ENCODE data around the gene TRPV5. TPM values are rescaled to one million over a fixed set of nuclear protein-coding genes. Genes with fewer than 3 reads are reported as not detected.

Gene TRPV5
- total and polyA plus RNA-seq, 4 donors: not detected

GRCh38 chr7:142910481-142910880, 23.1 kb downstream of the TRPV5 start:
- ATAC-seq (ENCODE audit: low FRiP score) (no peak), DNase-seq (no peak)
- no peaks in the 10 kb centered on the region for H3K36me3 ChIP-seq (ENCODE audit: control insufficient read depth in 1 of 2, insufficient read depth in 2 of 2, low read length in 1 of 2)
- H3K27ac ChIP-seq (ENCODE audit: low read depth in 1 of 2, low read length in 2 of 2): no peak overlapping the region
- WGBS, 2 donors: 49 to 60% methylated on average over 2 of the region's 2 CpGs
- no peaks in the 10 kb centered on the region for H3K27me3 ChIP-seq (ENCODE audit: control insufficient read depth in 1 of 2, insufficient read depth in 2 of 2, low read length in 1 of 2)
- no peaks in the 10 kb centered on the region for H3K4me1 ChIP-seq (ENCODE audit: control insufficient read depth in 1 of 2, insufficient read depth in 2 of 2, low read length in 2 of 2)
- H3K4me3 ChIP-seq (ENCODE audit: low read length in 2 of 2): no peak overlapping the region
- peaks cover 3% of the 10 kb centered on the region for H3K9me3 ChIP-seq (ENCODE audit: control insufficient read depth, low read length)
- intact Hi-C loops (cut with DNase I): no loop called here

- Histone ChIP-seq H3K4me3 (ENCODE audit: low read length in 2 of 2) (no peak overlapping the region), H3K9me3 (ENCODE audit: control insufficient read depth, low read length) (peaks cover 3% of the 10 kb centered on the region), H3K36me3 (ENCODE audit: control insufficient read depth in 1 of 2, insufficient read depth in 2 of 2, low read length in 1 of 2) (no peaks in the 10 kb centered on the region), H3K4me1 (ENCODE audit: control insufficient read depth in 1 of 2, insufficient read depth in 2 of 2, low read length in 2 of 2) (no peaks in the 10 kb centered on the region), H3K27ac (ENCODE audit: low read depth in 1 of 2, low read length in 2 of 2) (no peak overlapping the region), H3K27me3 (ENCODE audit: control insufficient read depth in 1 of 2, insufficient read depth in 2 of 2, low read length in 1 of 2) (no peaks in the 10 kb centered on the region)
- intact Hi-C loops (cut with DNase I): no loop called here
- 46 to 50% methylated on average over 2 of the region's 2 CpGs for WGBS, 2 donors
- ATAC-seq (ENCODE audit: low FRiP score) (no peak), DNase-seq (no peak)
Measured at GRCh38 chr7:142910031-142910433, 23.5 kb downstream of the TRPV5 start.

- no peak overlapping the region for H3K4me3 ChIP-seq (ENCODE audit: low read length in 2 of 2)
- H3K9me3 ChIP-seq (ENCODE audit: control insufficient read depth, low read length): peaks cover 5% of the 10 kb centered on the region
- DNase-seq (no peak), ATAC-seq (ENCODE audit: low FRiP score) (no peak)
- no peaks in the 10 kb centered on the region for H3K4me1 ChIP-seq (ENCODE audit: control insufficient read depth in 1 of 2, insufficient read depth in 2 of 2, low read length in 2 of 2)
- no peak overlapping the region for H3K27ac ChIP-seq (ENCODE audit: low read depth in 1 of 2, low read length in 2 of 2)
- 74 to 79% methylated on average over 21 of the region's 21 CpGs for WGBS, 2 donors
- H3K36me3 ChIP-seq (ENCODE audit: control insufficient read depth in 1 of 2, insufficient read depth in 2 of 2, low read length in 1 of 2): no peaks in the 10 kb centered on the region
- no peaks in the 10 kb centered on the region for H3K27me3 ChIP-seq (ENCODE audit: control insufficient read depth in 1 of 2, insufficient read depth in 2 of 2, low read length in 1 of 2)
- intact Hi-C loops (cut with DNase I): no loop called here
Measured at GRCh38 chr7:142908921-142909890, 24.3 kb downstream of the TRPV5 start.

GRCh38 chr7:142908290-142908689, 25.3 kb downstream of the TRPV5 start:
- 80 to 83% methylated on average over 11 of the region's 11 CpGs for WGBS, 2 donors
- intact Hi-C loops (cut with DNase I): no loop called here
- ATAC-seq (ENCODE audit: low FRiP score): no peak
- Histone ChIP-seq H3K4me1 (ENCODE audit: control insufficient read depth in 1 of 2, insufficient read depth in 2 of 2, low read length in 2 of 2) (no peaks in the 10 kb centered on the region), H3K27ac (ENCODE audit: low read depth in 1 of 2, low read length in 2 of 2) (no peak overlapping the region), H3K9me3 (ENCODE audit: control insufficient read depth, low read length) (peaks cover 5% of the 10 kb centered on the region), H3K4me3 (ENCODE audit: low read length in 2 of 2) (no peak overlapping the region), H3K27me3 (ENCODE audit: control insufficient read depth in 1 of 2, insufficient read depth in 2 of 2, low read length in 1 of 2) (no peaks in the 10 kb centered on the region), H3K36me3 (ENCODE audit: control insufficient read depth in 1 of 2, insufficient read depth in 2 of 2, low read length in 1 of 2) (no peaks in the 10 kb centered on the region)
- DNase-seq: no peak

GRCh38 chr7:142906643-142907042, 26.9 kb downstream of the TRPV5 start:
- Histone ChIP-seq H3K4me1 (ENCODE audit: control insufficient read depth in 1 of 2, insufficient read depth in 2 of 2, low read length in 2 of 2) (no peaks in the 10 kb centered on the region), H3K27ac (ENCODE audit: low read depth in 1 of 2, low read length in 2 of 2) (no peak overlapping the region), H3K9me3 (ENCODE audit: control insufficient read depth, low read length) (peaks cover 5% of the 10 kb centered on the region), H3K4me3 (ENCODE audit: low read length in 2 of 2) (no peak overlapping the region), H3K36me3 (ENCODE audit: control insufficient read depth in 1 of 2, insufficient read depth in 2 of 2, low read length in 1 of 2) (no peaks in the 10 kb centered on the region), H3K27me3 (ENCODE audit: control insufficient read depth in 1 of 2, insufficient read depth in 2 of 2, low read length in 1 of 2) (no peaks in the 10 kb centered on the region)
- WGBS, 2 donors: 91 to 92% methylated on average over 2 of the region's 2 CpGs
- ATAC-seq (ENCODE audit: low FRiP score): no peak
- no peak for DNase-seq
- intact Hi-C loops (cut with DNase I): no loop called here

- Histone ChIP-seq H3K27me3 (ENCODE audit: control insufficient read depth in 1 of 2, insufficient read depth in 2 of 2, low read length in 1 of 2) (no peaks in the 10 kb centered on the region), H3K27ac (ENCODE audit: low read depth in 1 of 2, low read length in 2 of 2) (no peak overlapping the region), H3K4me1 (ENCODE audit: control insufficient read depth in 1 of 2, insufficient read depth in 2 of 2, low read length in 2 of 2) (no peaks in the 10 kb centered on the region), H3K36me3 (ENCODE audit: control insufficient read depth in 1 of 2, insufficient read depth in 2 of 2, low read length in 1 of 2) (no peaks in the 10 kb centered on the region), H3K4me3 (ENCODE audit: low read length in 2 of 2) (no peak overlapping the region), H3K9me3 (ENCODE audit: control insufficient read depth, low read length) (peaks cover 5% of the 10 kb centered on the region)
- DNase-seq: no peak
- 76% methylated on average over 2 of the region's 2 CpGs for whole genome bisulfite sequencing, 2 donors
- no peak for ATAC-seq (ENCODE audit: low FRiP score)
- intact Hi-C loops (cut with DNase I): no loop called here
Measured at GRCh38 chr7:142905759-142906158, 27.8 kb downstream of the TRPV5 start.

- no peak for ATAC-seq (ENCODE audit: low FRiP score)
- intact Hi-C loops (cut with DNase I): no loop called here
Measured at GRCh38 chr7:142904128-142904527, 29.4 kb downstream of the TRPV5 start.

GRCh38 chr7:142901426-142902259, 31.9 kb downstream of the TRPV5 start:
- no peaks in the 10 kb centered on the region for H3K4me1 ChIP-seq (ENCODE audit: control insufficient read depth in 1 of 2, insufficient read depth in 2 of 2, low read length in 2 of 2)
- peaks cover 3% of the 10 kb centered on the region for H3K9me3 ChIP-seq (ENCODE audit: control insufficient read depth, low read length)
- H3K27ac ChIP-seq (ENCODE audit: low read depth in 1 of 2, low read length in 2 of 2): no peak overlapping the region
- H3K4me3 ChIP-seq (ENCODE audit: low read length in 2 of 2): no peak overlapping the region
- 79 to 83% methylated on average over 15 of the region's 15 CpGs for whole genome bisulfite sequencing, 2 donors
- DNase-seq (no peak), ATAC-seq (ENCODE audit: low FRiP score) (no peak)
- H3K36me3 ChIP-seq (ENCODE audit: control insufficient read depth in 1 of 2, insufficient read depth in 2 of 2, low read length in 1 of 2): no peaks in the 10 kb centered on the region
- intact Hi-C loops (cut with DNase I): no loop called here
- no peaks in the 10 kb centered on the region for H3K27me3 ChIP-seq (ENCODE audit: control insufficient read depth in 1 of 2, insufficient read depth in 2 of 2, low read length in 1 of 2)

More at GRCh38 chr7:142904128-142904527, 29.4 kb downstream of the TRPV5 start:
- Histone ChIP-seq H3K27ac (ENCODE audit: low read depth in 1 of 2, low read length in 2 of 2) (no peak overlapping the region), H3K36me3 (ENCODE audit: control insufficient read depth in 1 of 2, insufficient read depth in 2 of 2, low read length in 1 of 2) (no peaks in the 10 kb centered on the region), H3K4me3 (ENCODE audit: low read length in 2 of 2) (no peak overlapping the region), H3K27me3 (ENCODE audit: control insufficient read depth in 1 of 2, insufficient read depth in 2 of 2, low read length in 1 of 2) (no peaks in the 10 kb centered on the region), H3K4me1 (ENCODE audit: control insufficient read depth in 1 of 2, insufficient read depth in 2 of 2, low read length in 2 of 2) (no peaks in the 10 kb centered on the region), H3K9me3 (ENCODE audit: control insufficient read depth, low read length) (peaks cover 5% of the 10 kb centered on the region)
- no peak for DNase-seq

Data from aorta (tissue), 5 donors.